Hypothalamus (tissue), 51 donors: ENCODE data around the gene SLC39A11.
A peak's percentile ranks its signal among the peaks of the same experiment; 100 is the strongest.

Experiments
- DNase-seq, 51 donors: peaks; one replicate each; lab custom pipeline; 2025; lab: John Stamatoyannopoulos, UW

The SLC39A11 gene

GRCh38 chr17:72677714-72678390, 414.6 kb downstream of the SLC39A11 start:
- DNase-seq = no peak

- DNase-seq = no peak
These were observed 415.4 kb downstream of the SLC39A11 start for GRCh38 chr17:72677108-72677507.

GRCh38 chr17:72672729-72673128, 419.8 kb downstream of the SLC39A11 start:
- DNase-seq = no peak

GRCh38 chr17:72671016-72671415, 421.5 kb downstream of the SLC39A11 start:
- DNase-seq = no peak

GRCh38 chr17:72667096-72668063, 425.1 kb downstream of the SLC39A11 start:
- no peak for DNase-seq

- peak in 1 of 51 donors; percentile 19 for DNase-seq
These were observed 426.3 kb downstream of the SLC39A11 start for GRCh38 chr17:72665852-72666851.

- DNase-seq = no peak
These were observed 429.7 kb downstream of the SLC39A11 start for GRCh38 chr17:72662827-72663190.

GRCh38 chr17:72661945-72662826, 430.3 kb downstream of the SLC39A11 start:
- no peak for DNase-seq

- peak in 10 of 51 donors; percentile 9 to 32 (median 20) for DNase-seq
These were observed 431.2 kb downstream of the SLC39A11 start for GRCh38 chr17:72661116-72661944.

- no peak for DNase-seq
These were observed 432.0 kb downstream of the SLC39A11 start for GRCh38 chr17:72660274-72661115.

- DNase-seq = no peak
These were observed 432.7 kb downstream of the SLC39A11 start for GRCh38 chr17:72659811-72660210.

- DNase-seq = no peak
These were observed 433.8 kb downstream of the SLC39A11 start for GRCh38 chr17:72658675-72659074.

GRCh38 chr17:72657467-72658317, 434.8 kb downstream of the SLC39A11 start:
- peak in 2 of 51 donors; percentile 6 to 7 for DNase-seq

GRCh38 chr17:72656130-72656763, 436.2 kb downstream of the SLC39A11 start:
- DNase-seq = peak in 21 of 51 donors; percentile 5 to 57 (median 25)

- peak in 16 of 51 donors; percentile 11 to 56 (median 24) for DNase-seq
These were observed 437.8 kb downstream of the SLC39A11 start for GRCh38 chr17:72654706-72655105.

- no peak for DNase-seq
These were observed 440.5 kb downstream of the SLC39A11 start for GRCh38 chr17:72651988-72652387.
